ENCODE measurements around the gene LENG1.

LENG1 gene

GRCh38 chr19:54137699-54138488 lies 21.6 kb downstream of the LENG1 start, which contains the start of gene CNOT3:
CNOT3 (plus strand) TSS chr19:54137762; CDS start chr19:54142979, 5,217 bp downstream.
- DNase-seq, result no peak

GRCh38 chr19:54136864-54137698 lies 22.4 kb downstream of the LENG1 start:
- peak; percentile 98 for DNase-seq

GRCh38 chr19:54136086-54136863 lies 23.2 kb downstream of the LENG1 start:
- DNase-seq, result no peak

- DNase-seq, result no peak
Observed at GRCh38 chr19:54133957-54134590, 25.4 kb downstream of the LENG1 start.

- peak; percentile 67 for DNase-seq
Observed at GRCh38 chr19:54133312-54133956, 26.1 kb downstream of the LENG1 start.

- no peak for DNase-seq
Observed at GRCh38 chr19:54129617-54129996, 29.9 kb downstream of the LENG1 start.

GRCh38 chr19:54128796-54129616 lies 30.5 kb downstream of the LENG1 start:
- no peak for DNase-seq

GRCh38 chr19:54128441-54128725 lies 31.1 kb downstream of the LENG1 start:
- no peak for DNase-seq

GRCh38 chr19:54127688-54128440 lies 31.7 kb downstream of the LENG1 start:
- no peak for DNase-seq

GRCh38 chr19:54125713-54126112 lies 33.8 kb downstream of the LENG1 start:
- DNase-seq, result no peak

GRCh38 chr19:54124393-54124792 lies 35.1 kb downstream of the LENG1 start:
- no peak for DNase-seq

- no peak for DNase-seq
Observed at GRCh38 chr19:54123682-54124081, 35.8 kb downstream of the LENG1 start.

- no peak for DNase-seq
Observed at GRCh38 chr19:54121259-54121658, 38.3 kb downstream of the LENG1 start.

GRCh38 chr19:54115109-54116063 lies 44.1 kb downstream of the LENG1 start, which contains the start of the genes PRPF31 and TFPT:
PRPF31 (plus strand) TSS chr19:54115754; CDS start chr19:54118279, 2,525 bp downstream.
TFPT (minus strand) TSS chr19:54115657; CDS start chr19:54115269, 388 bp downstream.
- DNase-seq, result peak; percentile 95

GRCh38 chr19:54114340-54115108 lies 45.0 kb downstream of the LENG1 start:
- no peak for DNase-seq

GRCh38 chr19:54109651-54110050 lies 49.9 kb downstream of the LENG1 start:
- DNase-seq, result no peak

GRCh38 chr19:54108496-54108895 lies 51.0 kb downstream of the LENG1 start:
- DNase-seq, result no peak

- no peak for DNase-seq
Observed at GRCh38 chr19:54107876-54108490, 51.5 kb downstream of the LENG1 start.
